COLO668 (cell line): ENCODE results near the gene FAM156B.
"Not testable (repeated sequence)": the region's sequence is repeated elsewhere in the genome, so short reads cannot be mapped to it uniquely, and the experiment has no call there.

Experiments used
- DNase-seq: peaks from one replicate; lab custom pipeline; 2025; ENCODE audit not compliant: unreplicated experiment; lab: John Stamatoyannopoulos, UW

The FAM156B gene

GRCh38 chrX:52914704-52915103 lies 17.6 kb downstream of the FAM156B start:
- not testable (repeated sequence) for DNase-seq

GRCh38 chrX:52923781-52924241 lies 26.7 kb downstream of the FAM156B start:
- DNase-seq: no peak

- DNase-seq: not testable (repeated sequence)
Observed at GRCh38 chrX:52930214-52930613, 33.1 kb downstream of the FAM156B start.

- no peak for DNase-seq
Observed at GRCh38 chrX:52933213-52933612, 36.1 kb downstream of the FAM156B start.

GRCh38 chrX:52933976-52934703 lies 37.0 kb downstream of the FAM156B start:
- no peak for DNase-seq

GRCh38 chrX:52934704-52935469 lies 37.8 kb downstream of the FAM156B start:
- DNase-seq: peak; percentile 90

GRCh38 chrX:52935470-52935784 lies 38.3 kb downstream of the FAM156B start:
- not testable (repeated sequence) for DNase-seq

- not testable (repeated sequence) for DNase-seq
Observed at GRCh38 chrX:52940704-52941103, 43.6 kb downstream of the FAM156B start.

- not testable (repeated sequence) for DNase-seq
Observed at GRCh38 chrX:52941728-52942127, 44.6 kb downstream of the FAM156B start.

GRCh38 chrX:52945838-52946494 lies 48.8 kb downstream of the FAM156B start:
- DNase-seq: not testable (repeated sequence)

- DNase-seq: not testable (repeated sequence)
Observed at GRCh38 chrX:52947501-52947900, 50.4 kb downstream of the FAM156B start.

- DNase-seq: not testable (repeated sequence)
Observed at GRCh38 chrX:52948265-52948664, 51.1 kb downstream of the FAM156B start.

- DNase-seq: not testable (repeated sequence)
Observed at GRCh38 chrX:52949325-52949724, 52.2 kb downstream of the FAM156B start.

- not testable (repeated sequence) for DNase-seq
Observed at GRCh38 chrX:52949884-52950283, 52.8 kb downstream of the FAM156B start.
